GM12865 (cell line): ENCODE measurements around the gene CACNA1C.

Experiments used
- DNase-seq: peaks from one replicate; pipeline ENCODE4 v3.0.0; 2010; ENCODE audit warnings: low read depth
- H3K4me3 ChIP-seq: 2 replicates; pipeline ENCODE4 v1.5.1; 2011; ENCODE audit warnings: mild to moderate bottlenecking, low read depth, low read length, control low read depth
- TF ChIP-seq, protein P1 (sequence below): IDR thresholded peaks from 2 replicates; pipeline ENCODE4 v1.5.1; 2011; ENCODE audit warnings: low read length, control low read depth, low read depth, inconsistent platforms; ENCODE audit not compliant: insufficient read depth; ENCODE audit errors: missing control alignments

Gene CACNA1C

DNA sequence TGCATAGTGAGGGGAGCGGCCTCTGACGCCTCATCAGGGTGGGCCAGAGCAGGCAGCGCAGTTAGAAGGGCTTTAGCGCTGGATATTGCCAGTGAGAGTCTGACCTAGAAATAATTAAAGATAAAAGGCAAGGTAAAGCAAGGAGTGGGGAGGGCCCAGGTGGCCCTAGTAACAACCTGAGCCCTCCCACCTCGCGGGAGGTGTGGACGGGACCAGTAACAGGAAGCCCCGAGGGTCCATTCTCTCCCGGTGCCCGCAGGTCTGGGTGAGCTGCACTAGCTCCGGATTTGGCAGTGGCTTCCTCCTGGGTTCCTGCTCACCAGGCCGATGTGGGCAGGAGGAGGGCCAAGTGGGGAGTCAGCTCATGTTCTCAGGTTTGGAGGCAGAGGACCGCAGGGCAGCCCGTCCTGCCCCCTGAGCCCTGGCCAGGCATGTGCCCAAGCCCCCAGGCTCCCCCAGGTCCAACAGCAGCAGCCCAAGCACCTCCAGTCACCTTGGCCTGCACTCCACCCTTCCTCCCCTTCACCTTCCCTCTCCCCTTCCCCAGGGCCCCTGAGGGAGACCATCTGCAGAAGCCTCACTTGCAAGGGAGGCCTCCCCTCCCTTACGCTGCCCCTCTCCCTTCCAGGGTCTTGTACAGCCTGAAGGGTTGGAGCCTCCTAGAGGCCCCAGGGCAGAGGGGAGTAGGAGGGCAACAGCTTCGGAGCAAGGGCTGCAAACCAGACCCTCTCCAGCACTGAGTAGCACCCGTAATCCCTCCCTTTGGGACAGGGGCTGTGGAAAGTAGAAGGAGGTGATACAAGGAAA lies 597.7 kb downstream of the CACNA1C start:
- H3K4me3 ChIP-seq = no peak overlapping the region
- DNase-seq = no peak
- TF ChIP-seq, protein P1, sequence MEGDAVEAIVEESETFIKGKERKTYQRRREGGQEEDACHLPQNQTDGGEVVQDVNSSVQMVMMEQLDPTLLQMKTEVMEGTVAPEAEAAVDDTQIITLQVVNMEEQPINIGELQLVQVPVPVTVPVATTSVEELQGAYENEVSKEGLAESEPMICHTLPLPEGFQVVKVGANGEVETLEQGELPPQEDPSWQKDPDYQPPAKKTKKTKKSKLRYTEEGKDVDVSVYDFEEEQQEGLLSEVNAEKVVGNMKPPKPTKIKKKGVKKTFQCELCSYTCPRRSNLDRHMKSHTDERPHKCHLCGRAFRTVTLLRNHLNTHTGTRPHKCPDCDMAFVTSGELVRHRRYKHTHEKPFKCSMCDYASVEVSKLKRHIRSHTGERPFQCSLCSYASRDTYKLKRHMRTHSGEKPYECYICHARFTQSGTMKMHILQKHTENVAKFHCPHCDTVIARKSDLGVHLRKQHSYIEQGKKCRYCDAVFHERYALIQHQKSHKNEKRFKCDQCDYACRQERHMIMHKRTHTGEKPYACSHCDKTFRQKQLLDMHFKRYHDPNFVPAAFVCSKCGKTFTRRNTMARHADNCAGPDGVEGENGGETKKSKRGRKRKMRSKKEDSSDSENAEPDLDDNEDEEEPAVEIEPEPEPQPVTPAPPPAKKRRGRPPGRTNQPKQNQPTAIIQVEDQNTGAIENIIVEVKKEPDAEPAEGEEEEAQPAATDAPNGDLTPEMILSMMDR = no peak

DNA sequence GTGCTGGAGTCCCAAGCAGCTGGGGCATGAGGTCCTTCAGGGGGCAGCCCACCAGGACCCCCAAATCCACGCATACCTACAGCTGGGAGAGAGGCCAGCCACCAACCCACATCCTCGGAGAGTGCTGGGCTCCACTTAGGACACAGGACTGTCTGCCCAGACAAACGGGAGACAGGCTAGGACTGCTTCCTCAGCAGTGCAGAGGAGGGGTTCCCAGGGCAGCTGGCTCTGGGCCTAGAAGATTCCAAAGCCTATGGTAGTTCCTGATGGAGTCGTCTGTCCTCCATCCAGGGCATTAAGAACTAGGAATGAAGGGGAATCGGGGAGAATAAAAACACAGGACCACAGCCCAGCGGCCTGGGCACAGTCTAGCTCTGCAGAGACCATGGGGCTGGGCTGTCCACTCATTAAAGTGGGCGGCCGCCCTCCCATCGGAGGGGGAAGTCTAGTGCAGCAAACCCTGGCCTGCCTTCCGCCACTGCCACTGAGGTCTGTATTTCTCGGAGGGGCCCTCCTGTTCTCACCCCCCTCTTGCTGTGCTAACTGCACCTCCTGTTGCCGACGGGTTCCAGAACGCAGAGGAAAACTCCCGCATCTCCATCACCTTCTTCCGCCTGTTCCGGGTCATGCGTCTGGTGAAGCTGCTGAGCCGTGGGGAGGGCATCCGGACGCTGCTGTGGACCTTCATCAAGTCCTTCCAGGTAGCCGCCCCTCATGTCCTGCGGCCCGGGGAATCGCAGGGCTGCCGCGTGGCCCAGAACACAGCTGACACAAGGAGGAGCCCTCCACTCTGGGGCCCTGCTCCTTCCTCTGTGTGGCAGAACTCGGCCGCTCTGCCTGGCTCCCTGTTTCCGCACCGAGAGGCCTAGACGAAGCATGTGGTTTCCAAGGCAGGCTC lies 598.5 kb downstream of the CACNA1C start:
- TF ChIP-seq, protein P1 = no peak
- H3K4me3 ChIP-seq = no peak overlapping the region
- DNase-seq = no peak

DNA sequence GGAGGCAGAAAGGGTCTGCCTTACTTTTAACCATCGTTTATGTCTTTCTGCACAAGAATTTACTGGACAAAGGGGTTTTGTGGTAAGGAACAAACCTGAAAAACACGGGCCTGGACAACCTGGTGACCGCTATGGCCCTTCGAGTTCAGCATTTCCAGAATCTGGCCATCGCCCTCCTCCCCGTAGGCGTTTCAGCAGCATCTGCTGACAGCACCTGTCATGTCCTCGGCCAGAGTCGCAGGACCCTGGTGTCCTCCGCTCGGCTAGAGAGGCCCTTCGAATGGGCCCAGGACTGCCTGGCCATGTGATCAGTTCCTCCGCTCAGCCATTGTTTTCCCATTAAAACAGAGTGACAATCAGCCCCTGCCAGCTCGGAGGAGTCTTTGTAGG lies 599.2 kb downstream of the CACNA1C start:
- no peak for DNase-seq
- TF ChIP-seq, protein P1 = no peak
- no peak overlapping the region for H3K4me3 ChIP-seq

DNA sequence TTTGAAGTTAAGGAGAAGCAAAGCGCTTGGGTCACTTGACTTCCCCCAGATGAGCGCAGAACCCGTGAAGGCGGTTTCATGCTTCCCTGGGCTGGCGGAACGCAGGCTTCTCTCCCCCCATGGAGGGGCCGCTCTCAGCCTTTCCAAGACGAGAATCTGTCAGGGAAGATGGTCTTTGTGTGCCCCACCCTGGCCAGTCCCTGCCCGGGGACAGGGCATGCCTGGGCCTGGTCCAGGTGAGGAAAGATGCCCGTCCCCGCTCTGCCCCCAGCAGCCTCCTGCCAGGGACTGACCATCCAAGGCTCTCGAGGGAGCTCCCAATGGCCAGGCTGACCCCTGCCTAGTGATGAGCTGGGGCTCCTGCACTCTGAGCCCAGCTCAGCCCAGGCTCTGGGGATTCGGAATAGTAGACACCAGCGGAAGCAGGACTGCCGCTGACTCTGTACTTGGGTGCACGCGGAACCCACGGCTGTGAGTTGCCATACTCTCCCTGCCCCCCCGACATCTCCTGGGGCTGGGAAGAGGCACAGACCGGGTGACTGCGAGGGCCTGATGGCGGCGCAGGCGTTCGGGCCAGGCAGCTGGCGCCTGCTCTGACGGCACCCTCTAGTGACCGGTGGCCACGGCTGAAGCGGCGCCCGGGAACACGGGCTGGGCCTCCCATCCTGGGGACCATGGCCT lies 599.8 kb downstream of the CACNA1C start:
- TF ChIP-seq, protein P1 = no peak
- DNase-seq = no peak
- no peak overlapping the region for H3K4me3 ChIP-seq

DNA sequence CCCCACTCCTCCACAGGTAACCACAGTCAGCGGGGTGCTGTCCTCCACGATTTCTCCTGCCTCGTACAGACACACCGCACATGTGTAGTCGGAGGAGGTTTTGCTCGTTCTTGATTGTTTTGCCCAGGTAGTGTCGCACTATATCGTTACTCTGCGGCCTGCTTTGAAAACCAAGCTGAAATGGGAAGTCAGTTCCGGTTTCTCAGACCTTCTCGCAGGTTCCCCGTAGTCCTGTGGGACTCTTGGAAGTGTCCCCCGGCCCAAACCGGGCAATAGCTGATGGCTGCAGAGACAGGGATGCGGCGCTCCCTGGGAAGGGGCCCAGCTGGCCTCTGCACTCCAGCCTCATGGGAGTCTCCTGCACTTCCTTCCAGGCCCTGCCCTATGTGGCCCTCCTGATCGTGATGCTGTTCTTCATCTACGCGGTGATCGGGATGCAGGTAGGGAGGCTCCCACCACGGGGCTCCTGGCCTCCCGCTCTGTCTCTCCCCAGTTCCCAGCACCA lies 600.7 kb downstream of the CACNA1C start:
- H3K4me3 ChIP-seq = no peak overlapping the region
- DNase-seq = no peak
- TF ChIP-seq, protein P1 = no peak

DNA sequence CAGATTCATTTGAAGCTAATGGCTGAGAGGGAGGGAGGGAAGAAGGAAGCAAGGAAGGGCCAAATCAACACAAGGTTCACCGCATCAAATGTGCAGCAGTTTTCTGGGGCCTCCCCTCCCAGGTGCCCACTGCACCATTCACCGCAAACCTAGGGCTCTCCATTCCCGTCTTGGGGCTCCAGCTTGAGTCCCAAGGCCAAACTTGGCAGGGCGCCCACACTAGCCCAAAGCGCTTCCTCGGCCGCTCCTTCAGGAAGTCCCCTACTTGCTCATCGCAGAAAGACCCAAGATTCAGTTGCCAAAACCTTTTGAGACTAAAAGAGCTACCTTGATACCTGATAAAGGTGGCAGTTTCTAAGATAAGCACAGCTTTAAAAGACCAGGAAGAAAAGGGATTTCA lies 601.5 kb downstream of the CACNA1C start:
- TF ChIP-seq, protein P1 = no peak
- H3K4me3 ChIP-seq = no peak overlapping the region
- no peak for DNase-seq
